Astrocyte of the cerebellum (primary cell): Measurements from ENCODE around the gene ELOVL7.

Experiments
- DNase-seq: peaks from one replicate; pipeline ENCODE4 v3.0.0-alpha.2; 2011; ENCODE audit warnings: low read depth
- H3K4me3 ChIP-seq: 2 replicates; pipeline ENCODE4 v1.5.1; 2011; ENCODE audit warnings: mild to moderate bottlenecking, low read depth, low read length, moderate library complexity
- CTCF ChIP-seq: IDR thresholded peaks from 2 replicates; pipeline ENCODE4 v1.5.1; 2012; ENCODE audit warnings: low read length, low read depth, moderate library complexity, mild to moderate bottlenecking; ENCODE audit errors: missing control alignments
- in situ Hi-C: cut with HindIII; loops from 2 replicates; pipeline ENCODE4 v1.10.0; 2017; ENCODE audit warnings: low sequenced_read_pairs

ELOVL7 gene

GRCh38 chr5:60836131-60836530, 7.9 kb downstream of the ELOVL7 start:
- no peak for TF ChIP-seq CTCF
- in situ Hi-C loops, result no loop called here
- H3K4me3 ChIP-seq, result no peak overlapping the region
- DNase-seq, result no peak

GRCh38 chr5:60835554-60835953, 8.5 kb downstream of the ELOVL7 start:
- in situ Hi-C loops, result no loop called here
- no peak for DNase-seq
- no peak for TF ChIP-seq CTCF
- no peak overlapping the region for H3K4me3 ChIP-seq

GRCh38 chr5:60833520-60833919, 10.5 kb downstream of the ELOVL7 start:
- TF ChIP-seq CTCF, result no peak
- in situ Hi-C loops, result no loop called here
- H3K4me3 ChIP-seq, result no peak overlapping the region
- DNase-seq, result no peak

- DNase-seq, result no peak
- H3K4me3 ChIP-seq, result no peak overlapping the region
- no peak for TF ChIP-seq CTCF
- in situ Hi-C loops, result no loop called here
These were observed 13.4 kb downstream of the ELOVL7 start for GRCh38 chr5:60830581-60831127.

GRCh38 chr5:60829490-60830266, 14.4 kb downstream of the ELOVL7 start:
- in situ Hi-C loops, result no loop called here
- no peak for DNase-seq
- no peak overlapping the region for H3K4me3 ChIP-seq
- TF ChIP-seq CTCF, result no peak

- in situ Hi-C loops, result no loop called here
- no peak for DNase-seq
- TF ChIP-seq CTCF, result no peak
- H3K4me3 ChIP-seq, result no peak overlapping the region
These were observed 16.9 kb downstream of the ELOVL7 start for GRCh38 chr5:60827201-60827600.
